HG02610 (cell line): ENCODE results near the gene CHAF1A.

Experiments used
- ATAC-seq: cut with Tn5 transposase; IDR thresholded peaks from one replicate; pipeline ENCODE4 v1.9.1; 2021; ENCODE audit warnings: mild to moderate bottlenecking, moderate library complexity; ENCODE audit not compliant: unreplicated experiment

The CHAF1A gene

GRCh38 chr19:4436231-4436630, 33.8 kb downstream of the CHAF1A start:
- no peak for ATAC-seq

- ATAC-seq: no peak
Observed at GRCh38 chr19:4437103-4437502, 34.7 kb downstream of the CHAF1A start.

GRCh38 chr19:4439243-4439642, 36.8 kb downstream of the CHAF1A start:
- no peak for ATAC-seq

- no peak for ATAC-seq
Observed at GRCh38 chr19:4441994-4442818, 39.8 kb downstream of the CHAF1A start.

GRCh38 chr19:4442819-4443146, 40.3 kb downstream of the CHAF1A start:
- ATAC-seq: no peak

GRCh38 chr19:4443188-4443587, 40.7 kb downstream of the CHAF1A start:
- no peak for ATAC-seq

GRCh38 chr19:4443966-4444764, 41.7 kb downstream of the CHAF1A start:
- no peak for ATAC-seq

GRCh38 chr19:4444765-4445741, 42.6 kb downstream of the CHAF1A start:
- ATAC-seq: no peak

- no peak for ATAC-seq
Observed at GRCh38 chr19:4445963-4446703, 43.7 kb downstream of the CHAF1A start.

- no peak for ATAC-seq
Observed at GRCh38 chr19:4446704-4447200, 44.3 kb downstream of the CHAF1A start.

GRCh38 chr19:4447327-4448146, 45.1 kb downstream of the CHAF1A start:
- no peak for ATAC-seq

GRCh38 chr19:4448147-4448985, 45.9 kb downstream of the CHAF1A start:
- ATAC-seq: no peak

- no peak for ATAC-seq
Observed at GRCh38 chr19:4449022-4449638, 46.7 kb downstream of the CHAF1A start.

GRCh38 chr19:4449639-4450028, 47.2 kb downstream of the CHAF1A start:
- ATAC-seq: no peak

GRCh38 chr19:4452230-4452990, 50.0 kb downstream of the CHAF1A start:
- no peak for ATAC-seq

- no peak for ATAC-seq
Observed at GRCh38 chr19:4453232-4454179, 51.1 kb downstream of the CHAF1A start.
